Measurements from ENCODE around the gene GHITM.
"Not testable (repeated sequence)": the region's sequence is repeated elsewhere in the genome, so short reads cannot be mapped to it uniquely, and the experiment has no call there.

Gene GHITM

DNA sequence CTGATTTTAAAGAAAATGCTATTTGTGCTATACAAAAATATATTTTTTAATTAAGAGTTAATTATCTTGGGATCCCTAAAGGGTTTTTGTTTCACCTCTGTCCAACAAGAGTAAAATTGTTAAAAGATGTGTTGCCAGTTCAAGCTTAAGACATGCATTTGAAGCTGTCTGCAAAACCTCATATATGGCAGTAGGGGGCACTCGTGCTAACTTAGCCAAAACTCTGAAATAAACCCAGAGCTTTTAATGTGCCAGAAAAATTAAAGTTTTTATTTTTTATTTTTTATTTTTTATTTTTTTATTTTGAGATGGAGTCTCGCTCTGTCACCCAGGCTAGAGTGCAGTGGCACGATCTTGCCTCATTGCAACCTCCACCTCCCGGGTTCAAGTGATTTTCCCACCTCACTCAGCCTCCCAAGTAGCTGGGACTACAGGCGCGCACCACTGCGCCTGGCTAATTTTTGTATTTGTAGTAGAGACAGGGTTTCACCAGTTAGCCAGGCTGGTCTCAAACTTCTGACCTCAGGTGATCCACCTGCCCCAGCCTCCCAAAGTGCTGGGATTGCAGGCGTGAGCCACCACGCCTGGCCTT is 8.8 kb downstream of the GHITM start:
- DNase-seq = not testable (repeated sequence)

- DNase-seq = no peak
Measured at GRCh38 chr10:84149854-84150253, 10.5 kb downstream of the GHITM start.

GRCh38 chr10:84152769-84153168 is 13.5 kb downstream of the GHITM start:
- DNase-seq = no peak

- no peak for DNase-seq
Measured at GRCh38 chr10:84155521-84155920, 16.2 kb downstream of the GHITM start.

GRCh38 chr10:84156009-84156408 is 16.7 kb downstream of the GHITM start:
- DNase-seq = no peak

DNA sequence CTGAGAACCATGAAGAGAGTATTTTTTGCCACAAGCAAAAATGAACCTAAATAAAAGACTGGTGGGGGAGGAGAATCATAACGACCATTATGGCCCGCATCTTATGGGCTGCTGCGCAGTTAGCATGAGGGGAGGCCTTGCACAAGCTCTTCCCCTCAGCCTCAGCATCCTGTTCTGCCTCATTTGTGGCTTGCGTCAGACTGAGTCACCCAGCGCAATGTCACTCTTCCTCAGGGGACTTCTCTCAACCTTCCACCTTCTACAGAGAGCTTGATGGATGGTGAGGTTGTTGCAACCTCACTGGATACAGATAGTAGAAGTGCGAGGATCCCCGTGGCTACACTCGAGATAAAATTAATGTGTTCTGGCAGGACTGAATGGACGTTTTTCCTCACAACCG is 17.5 kb downstream of the GHITM start:
- DNase-seq = peak in 1 of 14 donors; percentile 12

- DNase-seq = no peak
Measured at GRCh38 chr10:84158061-84158460, 18.8 kb downstream of the GHITM start.

- no peak for DNase-seq
Measured at GRCh38 chr10:84158550-84158949, 19.2 kb downstream of the GHITM start.

GRCh38 chr10:84159076-84159685 is 19.9 kb downstream of the GHITM start:
- no peak for DNase-seq

DNA sequence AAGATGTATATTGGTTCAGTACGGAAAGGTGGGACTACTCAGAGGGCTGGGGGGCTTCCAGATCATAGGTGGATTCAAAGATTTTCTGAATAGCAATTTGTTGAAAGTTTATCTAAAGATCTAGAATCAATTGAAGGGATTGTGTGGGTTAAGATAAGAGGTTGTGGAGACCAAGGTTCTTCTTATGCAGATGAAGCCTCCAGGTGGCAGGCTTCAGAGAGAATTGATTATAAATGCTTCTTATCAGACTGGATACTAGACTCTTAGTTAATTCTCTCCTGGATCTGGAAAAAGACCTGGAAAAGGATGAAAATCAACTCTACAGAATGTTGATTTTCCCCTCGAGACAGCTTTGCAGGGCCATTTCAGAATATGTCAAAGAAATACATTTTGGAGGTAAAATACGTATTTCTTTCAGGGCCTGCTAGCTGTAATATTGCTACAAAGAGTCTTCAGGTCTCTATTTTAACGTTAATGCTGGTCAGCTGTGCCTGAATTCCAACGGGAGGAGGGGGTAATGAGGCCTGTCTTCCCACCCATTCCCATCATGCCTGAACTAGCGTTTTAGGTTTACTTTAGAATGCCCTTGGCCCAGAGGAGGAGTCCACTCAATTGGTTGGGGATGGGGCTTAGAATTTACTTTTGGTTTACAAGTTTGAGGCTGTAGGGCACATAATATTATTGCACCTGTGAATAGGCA is 21.5 kb downstream of the GHITM start:
- DNase-seq = no peak

DNA sequence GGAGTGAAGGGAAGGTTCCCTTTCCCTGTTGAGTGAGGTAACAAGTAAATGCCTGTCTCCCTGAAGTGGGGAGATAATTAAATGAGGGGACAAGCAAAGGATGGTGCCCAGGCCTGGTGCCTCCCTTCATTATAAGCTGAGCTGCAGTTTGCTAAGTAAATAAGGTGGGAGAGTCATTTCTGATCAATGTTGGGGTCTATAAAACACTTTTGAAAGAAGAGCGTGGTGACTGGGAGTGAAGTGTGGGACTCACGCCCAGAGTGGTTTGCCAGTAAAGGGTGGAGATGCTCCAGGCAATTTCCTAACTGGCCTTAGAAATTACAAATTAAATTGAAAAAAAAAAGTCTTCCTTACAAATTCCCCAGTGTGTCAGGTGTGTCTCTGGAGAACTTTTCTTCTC is 24.7 kb downstream of the GHITM start:
- no peak for DNase-seq

- no peak for DNase-seq
Measured at GRCh38 chr10:84164442-84164841, 25.1 kb downstream of the GHITM start.

DNA sequence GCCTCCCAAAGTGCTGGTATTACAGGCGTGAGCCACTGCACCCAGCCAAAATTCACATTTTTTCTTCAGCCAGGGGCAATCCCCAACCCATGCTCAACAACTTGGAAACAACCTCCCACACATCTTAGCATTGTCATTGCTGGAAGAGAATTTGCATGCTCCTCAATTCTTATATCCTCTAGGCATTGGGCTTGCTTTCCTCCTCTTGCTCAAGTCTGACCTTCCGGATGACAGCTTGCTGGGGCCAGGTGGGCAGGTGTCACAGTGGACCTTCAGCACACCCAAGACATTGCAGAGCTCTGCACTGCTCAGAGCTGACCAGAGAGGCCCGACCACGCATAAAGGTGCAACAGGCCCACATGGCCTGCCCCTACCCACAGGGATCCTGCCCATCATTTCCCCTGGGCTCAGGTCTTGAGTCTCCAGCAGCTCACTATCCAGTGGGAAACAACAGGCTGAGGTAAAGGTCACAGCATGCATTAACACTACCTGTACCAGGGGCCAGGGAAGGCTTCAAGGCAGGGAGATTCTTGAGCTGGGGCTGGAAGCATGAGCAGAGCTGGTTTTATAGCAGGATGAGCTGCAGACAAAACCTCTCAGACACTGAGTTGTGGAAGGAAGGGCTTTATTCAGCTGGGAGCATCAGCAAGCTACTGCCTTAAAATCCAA is 27.4 kb downstream of the GHITM start:
- no peak for DNase-seq

DNA sequence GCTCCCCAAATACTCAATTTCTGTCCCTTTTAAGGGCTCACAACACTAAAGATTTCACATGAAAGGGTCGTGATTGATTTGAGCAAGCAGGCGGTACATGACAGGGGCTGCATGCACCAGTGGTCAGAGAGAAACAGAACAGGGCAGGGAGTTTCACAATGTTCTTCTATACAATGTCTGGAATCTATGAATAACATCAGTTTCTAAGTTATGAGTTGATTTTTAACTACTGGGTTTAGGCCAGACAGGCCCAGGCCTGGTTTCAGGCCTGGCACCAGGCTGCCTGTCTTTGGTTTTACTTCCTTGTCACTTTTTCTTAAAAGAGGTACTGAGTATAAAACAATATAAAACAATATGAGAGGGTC is 28.0 kb downstream of the GHITM start:
- not testable (repeated sequence) for DNase-seq

DNA sequence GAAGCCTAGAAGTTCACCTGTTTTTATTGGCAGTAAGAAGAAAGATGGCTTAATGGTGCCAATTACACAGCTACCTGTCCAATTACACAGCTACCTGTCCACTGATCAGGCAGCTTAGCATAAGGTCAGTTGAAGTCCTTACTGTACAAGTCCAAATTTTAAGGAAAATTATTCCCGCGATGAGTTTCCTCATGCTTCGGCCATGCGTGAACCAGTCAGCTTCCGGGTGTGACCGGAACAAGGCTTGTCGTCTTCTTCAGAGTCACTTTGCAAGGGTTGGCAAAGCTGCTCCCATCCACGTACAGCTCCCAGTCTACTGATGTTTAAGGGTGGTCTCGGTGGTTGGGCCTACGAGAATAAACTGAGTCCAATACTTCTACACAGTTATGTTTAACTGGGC is 29.1 kb downstream of the GHITM start:
- DNase-seq = not testable (repeated sequence)

DNA sequence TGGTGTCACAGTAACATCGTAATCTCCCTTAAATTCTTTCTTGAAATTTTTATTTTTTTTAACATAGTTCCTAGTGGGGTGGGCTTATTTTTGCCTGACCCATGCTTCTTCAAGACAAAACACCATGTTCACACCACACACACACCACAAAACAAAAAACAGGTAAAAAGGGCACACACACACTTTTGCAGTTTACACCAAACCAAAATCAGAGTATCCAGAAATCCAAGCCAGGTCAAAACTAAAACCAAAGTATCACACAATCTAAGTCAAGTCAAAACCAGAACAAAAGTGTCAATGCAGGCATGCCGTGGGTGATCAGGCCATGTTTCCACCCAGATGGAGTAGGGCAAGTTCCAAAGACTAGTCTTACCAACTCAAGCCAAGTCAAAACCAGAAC is 31.9 kb downstream of the GHITM start:
- not testable (repeated sequence) for DNase-seq

DNA sequence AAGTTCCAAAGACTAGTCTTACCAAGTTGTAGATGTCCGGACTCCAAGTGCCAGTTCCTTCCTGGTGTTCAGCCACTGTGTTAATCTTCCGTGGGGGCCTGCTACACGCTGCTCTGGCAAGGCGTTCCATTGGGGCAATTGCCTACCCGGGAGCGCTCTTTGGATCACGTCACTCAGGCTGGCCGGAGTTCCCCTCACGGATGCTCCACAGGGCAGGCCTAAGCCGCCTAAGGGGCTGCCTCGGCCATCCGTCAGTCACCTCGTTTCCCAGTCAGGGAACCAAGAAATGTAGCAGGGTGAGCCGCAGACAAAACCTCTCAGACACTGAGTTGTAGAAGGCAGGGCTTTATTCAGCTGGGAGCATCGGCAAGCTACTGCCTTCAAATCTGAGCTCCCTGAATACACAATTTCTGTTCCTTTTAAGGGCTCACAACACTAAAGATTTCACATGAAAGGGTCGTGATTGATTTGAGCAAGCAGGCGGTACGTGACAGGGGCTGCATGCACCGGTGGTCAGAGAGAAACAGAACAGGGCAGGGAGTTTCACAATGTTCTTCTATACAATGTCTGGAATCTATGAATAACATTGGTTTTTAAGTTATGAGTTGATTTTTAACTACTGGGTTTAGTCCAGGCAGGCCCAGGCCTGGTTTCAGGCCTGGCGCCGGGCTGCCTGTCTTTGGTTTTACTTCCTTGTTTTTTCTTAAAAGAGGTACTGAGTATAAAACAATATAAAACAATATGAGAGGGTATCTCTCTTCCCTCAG is 32.6 kb downstream of the GHITM start:
- DNase-seq = peak in 1 of 14 donors; percentile 22

- DNase-seq = peak in 1 of 14 donors; percentile 14
Measured at GRCh38 chr10:84172467-84173356, 33.4 kb downstream of the GHITM start.

DNA sequence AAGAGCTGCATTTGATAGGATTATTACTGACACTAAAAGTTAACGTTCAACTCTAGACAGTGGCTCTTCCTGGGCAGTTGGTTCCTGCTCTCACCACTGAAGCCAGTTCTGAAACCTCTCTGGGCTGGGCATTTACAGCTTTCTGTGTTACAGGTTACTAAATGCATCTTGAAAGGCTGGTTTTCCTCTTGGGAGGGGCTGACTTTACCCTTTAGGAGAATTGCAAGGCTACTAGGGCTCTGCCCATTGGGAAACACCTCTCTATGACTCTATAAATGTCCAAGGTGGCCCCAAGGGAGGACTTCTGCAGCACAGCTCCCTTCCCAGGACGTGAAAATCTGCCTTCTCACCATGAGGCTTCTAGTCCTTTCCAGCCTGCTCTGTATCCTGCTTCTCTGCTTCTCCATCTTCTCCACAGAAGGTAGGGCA is 34.2 kb downstream of the GHITM start, which contains the start of gene GPR15LG:
TSS of gene GPR15LG (plus strand) at position 301 of the 429 bp plus-strand sequence. CDS start at position 352, 51 bp downstream.
- DNase-seq = no peak

GRCh38 chr10:84175436-84175835 is 36.1 kb downstream of the GHITM start:
- no peak for DNase-seq

DNA sequence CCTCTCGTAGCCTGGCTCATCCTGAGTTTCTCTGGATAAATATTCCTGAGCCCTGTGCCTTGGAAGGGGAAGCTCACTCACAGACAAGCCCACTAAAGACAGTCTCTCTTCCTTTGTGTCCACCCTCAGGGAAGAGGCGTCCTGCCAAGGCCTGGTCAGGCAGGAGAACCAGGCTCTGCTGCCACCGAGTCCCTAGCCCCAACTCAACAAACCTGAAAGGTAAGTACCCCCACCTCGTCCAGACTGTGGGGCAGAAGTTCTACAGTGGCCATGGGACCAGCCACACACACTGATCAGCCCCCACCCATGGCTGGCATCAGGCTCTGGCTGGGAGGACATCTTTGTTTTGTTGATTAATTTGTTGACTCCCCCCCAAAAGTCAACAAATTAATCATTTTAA is 37.0 kb downstream of the GHITM start:
- DNase-seq = no peak

Data from C1 segment of cervical spinal cord (tissue), 14 donors.